ENCODE results near the gene ANKRD24. TPM values are rescaled to one million over a fixed set of nuclear protein-coding genes. Genes with fewer than 3 reads are reported as not detected.

ANKRD24 gene
- total and polyA plus RNA-seq, 2 of the 13 experiments (the other 11 are each of a cell fraction or from before 2014, with no cell fraction given): 0.13 to 0.24 TPM

GRCh38 chr19:4182084-4182810 lies at the start of gene ANKRD24, which contains the start of gene SIRT6 (continued):
- peak; percentile 18; the same call in 1 of the 2 replicates for TF ChIP-seq HMGXB3 (CRISPR knock-in tag; IDR thresholded peaks at IDR 0.05; ENCODE audit: borderline replicate concordance)
- peak; percentile 86 for TF ChIP-seq ZNF331 (CRISPR knock-in tag; IDR thresholded peaks at IDR 0.05)
- peak; percentile 92; the same call in 1 of the 2 replicates for TF ChIP-seq ZKSCAN8 (CRISPR knock-in tag; IDR thresholded peaks at IDR 0.05; ENCODE audit: borderline replicate concordance)
- TF ChIP-seq ZNF3 (CRISPR knock-in tag; IDR thresholded peaks at IDR 0.05): peak; percentile 87
- peak; percentile 88 for TF ChIP-seq MAX (IDR thresholded peaks at IDR 0.05)
- TF ChIP-seq ZBTB21 (CRISPR knock-in tag; IDR thresholded peaks at IDR 0.05): 0 out of 2 replicates have a peak, but pooled peaks have one; percentile 21
- TF ChIP-seq ZFY (CRISPR knock-in tag; IDR thresholded peaks at IDR 0.05): peak; percentile 81
- TF ChIP-seq ZNF703 (CRISPR knock-in tag; IDR thresholded peaks at IDR 0.05; ENCODE audit: borderline replicate concordance): 0 out of 2 replicates have a peak, but pooled peaks have one; percentile 1
- peak; percentile 78 for TF ChIP-seq ATF1 (CRISPR knock-in tag; IDR thresholded peaks at IDR 0.05)
- TF ChIP-seq ZFAT (CRISPR knock-in tag; conservative IDR thresholded peaks at IDR 0.05): no peak
- 0 out of 2 replicates have a peak, but pooled peaks have one; percentile 69 for TF ChIP-seq HES4 (CRISPR knock-in tag; IDR thresholded peaks at IDR 0.05; ENCODE audit: borderline replicate concordance)
- peak; percentile 54; the same call in 1 of the 2 replicates for TF ChIP-seq MYPOP (CRISPR knock-in tag; IDR thresholded peaks at IDR 0.05)
- TF ChIP-seq ZHX1 (CRISPR knock-in tag; IDR thresholded peaks at IDR 0.05; ENCODE audit: low read depth): peak; percentile 67
- no peak for TF ChIP-seq NCOA1 (CRISPR knock-in tag; IDR thresholded peaks at IDR 0.05)
- peak; percentile 56; the same call in 1 of the 2 replicates for TF ChIP-seq AKAP8 (CRISPR knock-in tag; IDR thresholded peaks at IDR 0.05)
- TF ChIP-seq MLX (CRISPR knock-in tag; IDR thresholded peaks at IDR 0.05): 0 out of 2 replicates have a peak, but pooled peaks have one; percentile 36
- TF ChIP-seq RXRA (CRISPR knock-in tag; IDR thresholded peaks at IDR 0.05): peak; percentile 86
- peak; percentile 79; the same call in 1 of the 2 replicates for TF ChIP-seq ZNF614 (CRISPR knock-in tag; IDR thresholded peaks at IDR 0.05; ENCODE audit: borderline replicate concordance)
- TF ChIP-seq RFXAP (CRISPR knock-in tag; IDR thresholded peaks at IDR 0.05; ENCODE audit: borderline replicate concordance): peak; percentile 66
- TF ChIP-seq ZNF776 (CRISPR knock-in tag; IDR thresholded peaks at IDR 0.05): peak; percentile 34; the same call in 1 of the 2 replicates
- TF ChIP-seq SAFB2 (CRISPR knock-in tag; IDR thresholded peaks at IDR 0.05; ENCODE audit: borderline replicate concordance, low read depth): peak; percentile 80; the same call in 1 of the 2 replicates
